Retinal pigment epithelial cell (primary cell): ENCODE results near the gene MRTFB.

Experiments
- DNase-seq: peaks from one replicate; pipeline ENCODE4 v3.0.0-alpha.2; 2010; ENCODE audit warnings: low read depth
- H3K4me3 ChIP-seq: 2 replicates; pipeline ENCODE4 v1.5.1; 2011; ENCODE audit warnings: mild to moderate bottlenecking, low read length, control low read depth, moderate library complexity
- TF ChIP-seq, protein P1 (sequence below): conservative IDR thresholded peaks from 2 replicates; pipeline ENCODE4 v1.5.1; 2011; ENCODE audit warnings: low read depth, low read length, control low read depth, inconsistent platforms

The MRTFB gene

DNA sequence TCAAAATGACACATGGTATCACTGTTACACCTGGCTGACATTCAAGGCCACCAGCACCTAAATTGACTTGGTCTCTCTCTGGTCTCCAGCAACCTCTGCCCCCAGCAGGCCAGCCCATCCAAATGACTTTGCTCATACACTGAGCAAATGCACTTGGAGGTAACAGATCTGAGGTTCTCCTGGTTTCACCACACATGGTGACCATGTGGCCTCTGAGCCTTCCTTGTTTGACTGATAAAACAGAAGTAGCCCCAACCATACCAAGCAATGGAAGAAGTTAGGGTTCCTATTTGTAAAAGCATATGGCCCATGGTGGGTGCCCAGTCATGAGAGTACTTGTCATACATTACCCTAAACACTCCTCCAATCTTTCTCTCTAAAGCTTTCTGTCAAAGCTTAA is 181.7 kb downstream of the MRTFB start:
- no peak for DNase-seq
- TF ChIP-seq, protein P1, sequence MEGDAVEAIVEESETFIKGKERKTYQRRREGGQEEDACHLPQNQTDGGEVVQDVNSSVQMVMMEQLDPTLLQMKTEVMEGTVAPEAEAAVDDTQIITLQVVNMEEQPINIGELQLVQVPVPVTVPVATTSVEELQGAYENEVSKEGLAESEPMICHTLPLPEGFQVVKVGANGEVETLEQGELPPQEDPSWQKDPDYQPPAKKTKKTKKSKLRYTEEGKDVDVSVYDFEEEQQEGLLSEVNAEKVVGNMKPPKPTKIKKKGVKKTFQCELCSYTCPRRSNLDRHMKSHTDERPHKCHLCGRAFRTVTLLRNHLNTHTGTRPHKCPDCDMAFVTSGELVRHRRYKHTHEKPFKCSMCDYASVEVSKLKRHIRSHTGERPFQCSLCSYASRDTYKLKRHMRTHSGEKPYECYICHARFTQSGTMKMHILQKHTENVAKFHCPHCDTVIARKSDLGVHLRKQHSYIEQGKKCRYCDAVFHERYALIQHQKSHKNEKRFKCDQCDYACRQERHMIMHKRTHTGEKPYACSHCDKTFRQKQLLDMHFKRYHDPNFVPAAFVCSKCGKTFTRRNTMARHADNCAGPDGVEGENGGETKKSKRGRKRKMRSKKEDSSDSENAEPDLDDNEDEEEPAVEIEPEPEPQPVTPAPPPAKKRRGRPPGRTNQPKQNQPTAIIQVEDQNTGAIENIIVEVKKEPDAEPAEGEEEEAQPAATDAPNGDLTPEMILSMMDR: no peak
- no peak overlapping the region for H3K4me3 ChIP-seq

DNA sequence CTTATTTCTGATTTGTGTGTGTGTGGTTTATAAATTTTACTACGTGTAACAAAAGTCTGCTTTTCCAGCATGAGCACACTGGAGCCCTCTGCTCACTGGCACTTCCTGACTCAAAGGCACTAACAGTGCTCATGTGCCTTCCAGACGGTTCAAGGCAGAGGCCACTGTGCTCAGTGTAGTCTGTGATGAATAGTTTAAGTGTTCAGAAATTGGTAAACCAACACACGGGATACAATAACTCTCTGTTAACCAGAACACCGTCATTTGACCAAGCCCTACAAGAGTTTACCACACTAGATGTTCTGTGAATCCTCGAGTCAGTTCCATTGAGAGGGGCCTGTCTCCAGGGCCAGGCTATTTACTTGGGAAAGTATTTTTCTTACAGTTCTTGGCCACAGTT is 191.9 kb downstream of the MRTFB start:
- DNase-seq: no peak
- no peak overlapping the region for H3K4me3 ChIP-seq
- TF ChIP-seq, protein P1: no peak

DNA sequence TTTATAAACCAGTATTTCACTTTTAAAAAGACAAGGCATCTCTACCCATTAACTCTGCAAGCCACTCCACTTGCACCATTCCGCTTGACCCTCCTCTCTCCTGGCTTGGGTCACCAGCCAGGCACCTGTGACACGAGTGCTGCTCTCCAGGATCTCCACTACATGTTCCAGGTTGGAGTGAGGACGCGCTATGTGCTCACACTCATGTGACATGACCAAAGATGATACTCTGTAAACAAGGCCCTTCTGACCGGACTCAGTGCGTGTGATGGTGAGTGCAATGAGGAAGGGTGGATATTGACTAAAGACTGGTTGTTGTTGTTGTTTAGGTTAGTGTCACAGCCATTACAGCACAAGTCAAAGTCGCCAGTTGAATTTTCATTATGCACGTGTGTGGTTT is 192.7 kb downstream of the MRTFB start:
- no peak overlapping the region for H3K4me3 ChIP-seq
- TF ChIP-seq, protein P1: no peak
- DNase-seq: no peak

DNA sequence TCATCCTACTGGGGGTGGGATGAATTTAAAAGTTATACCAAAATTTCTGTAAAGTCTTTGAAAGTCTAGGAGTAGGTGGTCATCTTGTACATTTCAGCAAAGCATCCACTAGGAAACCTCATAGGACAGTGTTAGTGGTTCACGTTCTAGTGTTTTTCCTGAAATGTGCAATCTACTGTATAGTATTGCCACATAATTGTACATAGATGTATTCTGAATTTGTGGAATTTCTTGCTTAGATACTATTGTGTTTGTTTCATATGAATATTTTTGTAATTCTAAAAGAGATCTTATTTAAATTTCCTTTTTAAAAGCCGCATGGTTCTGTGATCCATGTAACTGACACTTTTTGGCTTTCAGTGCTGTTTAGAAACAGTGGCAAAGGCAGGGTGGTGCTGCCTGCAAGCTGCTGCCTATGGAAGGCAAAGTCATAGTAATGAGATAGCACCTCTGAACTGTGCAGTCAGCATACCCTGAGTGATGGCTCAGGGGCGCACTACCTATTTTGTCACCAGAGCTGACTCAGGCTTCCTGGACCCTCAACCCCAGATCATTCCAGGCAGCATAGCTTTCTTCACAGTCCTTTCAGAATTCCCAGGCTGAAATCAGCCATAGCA is 193.3 kb downstream of the MRTFB start:
- H3K4me3 ChIP-seq: no peak overlapping the region
- DNase-seq: no peak
- TF ChIP-seq, protein P1: no peak

DNA sequence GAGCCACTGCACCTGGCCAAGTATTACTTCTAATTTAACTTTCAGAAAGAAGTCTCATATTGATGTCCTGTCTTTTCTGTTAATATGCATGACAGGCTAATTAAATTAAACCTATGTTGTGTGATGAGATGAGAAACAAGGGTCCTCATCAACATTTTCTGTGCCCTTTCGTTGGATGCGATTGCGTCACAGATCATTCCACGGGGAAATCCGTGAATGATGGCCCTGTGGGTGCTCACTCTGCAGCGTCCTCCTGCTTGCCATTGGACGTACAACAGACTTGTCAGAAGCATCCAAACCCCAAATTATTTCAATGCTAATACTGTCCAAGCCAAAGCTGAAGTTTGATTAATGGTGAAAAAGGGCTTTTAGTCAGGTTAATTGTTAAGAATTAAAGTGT is 197.0 kb downstream of the MRTFB start:
- H3K4me3 ChIP-seq: no peak overlapping the region
- TF ChIP-seq, protein P1: no peak
- no peak for DNase-seq

DNA sequence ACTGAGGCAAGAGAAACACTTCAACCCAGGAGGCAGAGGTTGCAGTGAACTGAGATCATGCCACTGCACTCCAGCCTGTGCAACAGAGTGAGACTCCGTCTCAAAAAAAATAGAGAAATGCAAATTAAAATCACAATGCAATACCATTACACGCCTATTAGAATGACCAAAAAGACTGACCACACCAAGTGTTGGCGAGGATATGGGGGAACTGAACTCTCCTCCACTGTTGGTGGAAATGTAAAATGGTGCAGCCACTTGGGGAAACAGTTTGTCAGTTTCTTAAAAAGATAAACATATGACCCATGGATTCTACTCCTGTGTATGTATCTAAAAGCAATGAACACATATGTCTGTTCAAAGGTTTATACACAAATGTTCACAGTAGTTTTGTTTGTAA is 204.8 kb downstream of the MRTFB start:
- no peak for DNase-seq
- TF ChIP-seq, protein P1: no peak
- H3K4me3 ChIP-seq: no peak overlapping the region

DNA sequence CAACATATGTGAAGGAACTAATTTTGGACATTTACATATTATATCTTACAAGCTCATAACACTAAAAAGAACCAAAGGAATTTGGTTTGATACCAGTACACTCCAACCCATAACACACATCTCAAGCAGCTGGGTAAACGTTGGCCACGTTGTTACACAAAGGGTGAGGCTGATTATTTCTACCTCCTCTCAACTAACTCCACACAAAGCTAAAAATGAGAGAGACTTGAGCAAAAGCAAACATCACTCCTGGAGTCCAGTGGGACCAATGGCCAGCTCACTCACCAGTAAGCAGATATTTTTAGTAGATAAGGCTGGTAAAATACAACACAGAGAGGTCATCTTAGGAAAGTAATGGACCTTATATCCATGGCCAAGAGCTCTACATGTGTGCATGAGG is 207.6 kb downstream of the MRTFB start:
- TF ChIP-seq, protein P1: no peak
- no peak overlapping the region for H3K4me3 ChIP-seq
- DNase-seq: no peak
